ENCODE measurements around the gene AMT.
A peak's percentile ranks its signal among the peaks of the same experiment; 100 is the strongest.
"Not testable (repeated sequence)": the region's sequence is repeated elsewhere in the genome, so short reads cannot be mapped to it uniquely, and the experiment has no call there.

The AMT gene

GRCh38 chr3:49424816-49425215 is 2.5 kb upstream of the AMT start:
- DNase-seq = no peak

GRCh38 chr3:49421890-49422378 is 339 bp downstream of the AMT start:
- DNase-seq = no peak

DNA sequence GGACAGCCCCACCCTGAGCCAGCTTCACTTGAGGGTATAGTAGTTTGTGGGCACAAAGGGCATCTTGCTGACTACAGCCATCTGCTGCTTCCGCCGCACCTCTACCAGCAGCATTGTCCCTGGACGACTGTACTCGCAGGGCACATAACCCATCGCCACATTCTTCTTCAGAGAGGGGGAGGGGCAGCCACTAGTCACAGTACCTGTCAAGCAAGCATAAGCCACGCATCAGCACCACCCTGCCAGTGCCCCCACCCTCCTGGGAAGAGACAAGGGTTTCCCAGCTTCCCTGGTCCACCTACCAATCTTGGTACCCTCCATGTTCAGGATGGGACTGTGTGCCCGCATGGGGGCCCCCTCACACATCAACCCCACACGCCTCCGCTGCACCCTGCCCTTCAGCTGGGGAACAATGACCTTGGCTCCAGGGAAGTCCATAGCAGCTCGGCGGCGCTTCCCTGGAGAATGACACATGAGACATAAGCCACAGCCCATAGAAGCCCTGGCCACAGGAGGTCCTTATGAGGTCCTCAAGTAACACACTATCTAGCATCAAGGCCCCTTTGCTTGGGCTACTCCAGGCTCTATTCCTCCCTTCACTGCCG is 4.7 kb downstream of the AMT start:
- peak in 1 of 3 experiments; percentile 40 for DNase-seq

DNA sequence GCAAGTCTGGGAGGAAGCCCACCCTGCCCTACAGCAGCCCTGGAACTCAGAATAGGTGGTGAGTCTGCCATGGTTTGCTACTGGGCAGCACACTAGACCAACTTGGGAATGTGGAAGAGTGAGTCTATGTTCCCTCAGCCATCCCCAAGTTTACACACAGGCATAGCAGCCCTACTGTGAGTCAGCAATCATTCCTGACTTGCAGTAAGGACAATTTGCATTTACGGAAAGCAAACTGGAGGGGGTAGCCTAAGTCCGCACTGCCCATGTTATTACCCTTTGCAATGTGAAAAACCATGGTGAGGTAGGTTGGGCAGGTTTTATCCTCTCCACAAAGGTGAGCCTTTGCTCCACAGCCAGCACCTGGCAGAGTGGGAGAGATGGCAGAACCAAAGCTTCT is 5.4 kb downstream of the AMT start:
- no peak for DNase-seq

DNA sequence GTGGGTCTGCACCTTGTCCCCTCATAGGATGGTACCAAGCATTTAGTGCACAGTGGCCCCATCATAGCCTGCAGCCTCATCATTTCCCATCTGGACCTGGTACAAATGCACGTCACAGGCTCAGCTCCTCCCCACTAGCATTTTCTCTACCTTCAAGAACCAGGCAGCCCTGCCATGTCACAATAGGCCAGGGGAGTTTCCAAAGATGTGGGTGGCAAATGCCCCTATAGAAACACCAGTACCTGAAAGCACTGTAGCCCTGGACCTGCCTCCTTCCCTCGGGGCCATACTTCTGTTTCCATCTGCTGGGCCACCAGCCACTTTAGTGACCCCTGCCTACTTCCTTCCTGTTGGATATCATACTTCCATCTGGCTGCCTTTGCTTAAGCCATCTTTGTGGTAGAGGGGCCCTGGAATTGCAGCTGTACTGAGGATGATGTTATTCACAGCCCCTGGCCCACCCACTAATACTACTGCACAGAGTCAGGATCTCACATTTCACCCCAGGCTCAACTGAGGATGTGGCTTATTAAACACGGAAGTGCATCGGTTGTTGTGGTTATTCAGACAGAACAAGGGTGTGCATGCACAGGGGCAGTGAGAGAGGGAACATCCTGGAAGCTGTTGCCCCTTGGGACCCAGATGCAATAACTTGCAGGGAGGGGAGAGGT is 6.2 kb downstream of the AMT start:
- no peak for DNase-seq

DNA sequence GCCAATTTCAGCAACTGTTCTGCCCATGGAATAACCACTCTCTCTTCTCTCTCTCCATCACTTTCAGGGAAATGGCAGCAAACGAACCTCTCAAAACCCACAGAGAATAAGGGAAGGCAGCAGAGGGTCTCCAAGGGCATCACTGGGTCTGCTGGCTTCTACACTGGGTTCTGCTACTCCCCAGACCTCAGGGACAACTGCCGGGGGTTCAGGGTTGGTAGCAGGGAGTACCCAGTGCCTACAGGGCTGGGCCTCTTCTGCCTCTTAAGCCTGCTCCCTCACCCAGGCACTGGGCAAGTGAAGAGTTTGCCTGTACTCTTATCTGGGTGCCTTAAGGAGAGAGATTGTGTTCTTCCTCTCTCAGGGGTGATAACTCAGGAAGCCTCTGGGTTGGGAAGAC is 7.5 kb downstream of the AMT start:
- no peak for DNase-seq

GRCh38 chr3:49413338-49413734 is 8.9 kb downstream of the AMT start:
- DNase-seq = no peak

DNA sequence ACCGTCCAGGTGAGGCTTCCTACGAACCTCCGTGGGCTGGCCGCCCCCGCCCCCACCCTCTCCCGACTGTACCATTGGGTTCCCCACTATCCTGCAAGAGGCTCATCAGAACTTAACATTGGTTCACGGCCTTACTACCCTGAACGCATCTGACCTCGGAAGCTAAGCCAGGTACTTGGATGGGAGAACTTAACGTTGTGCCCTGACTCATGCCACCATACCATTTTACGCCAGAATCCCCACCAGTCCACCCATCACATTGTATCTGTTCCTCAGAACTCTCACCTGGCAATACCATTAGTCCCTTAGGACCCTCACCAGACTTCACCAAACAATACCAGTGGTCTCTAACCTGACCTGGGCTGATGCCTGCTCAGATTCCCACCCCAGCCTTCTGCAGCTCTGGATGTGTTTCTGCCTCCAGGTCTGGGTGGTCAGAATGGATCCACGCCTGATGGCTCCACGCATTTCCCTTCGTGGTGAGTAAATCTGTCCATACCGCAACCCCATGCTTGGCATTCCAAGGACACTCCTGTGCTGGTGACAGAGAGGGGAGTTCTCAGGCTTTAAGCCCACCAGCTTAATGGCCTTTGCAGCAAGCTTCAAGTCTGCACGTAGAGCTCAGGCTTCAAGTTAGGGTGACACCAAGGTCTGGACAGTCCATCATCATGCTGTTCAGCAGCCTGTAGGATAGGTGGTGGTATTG is 9.5 kb downstream of the AMT start:
- no peak for DNase-seq

- peak; percentile 96 to 99 (median 96) for DNase-seq
Observed at GRCh38 chr3:49411968-49412631, 10.2 kb downstream of the AMT start, which contains the start of the genes RHOA and TCTA. Gene RHOA, minus strand, starts transcription at chr3:49411976. Its CDS starts 36,387 bp downstream, at chr3:49375589. Gene TCTA, plus strand, starts transcription at chr3:49412423. Its CDS starts 4 bp downstream, at chr3:49412427.

DNA sequence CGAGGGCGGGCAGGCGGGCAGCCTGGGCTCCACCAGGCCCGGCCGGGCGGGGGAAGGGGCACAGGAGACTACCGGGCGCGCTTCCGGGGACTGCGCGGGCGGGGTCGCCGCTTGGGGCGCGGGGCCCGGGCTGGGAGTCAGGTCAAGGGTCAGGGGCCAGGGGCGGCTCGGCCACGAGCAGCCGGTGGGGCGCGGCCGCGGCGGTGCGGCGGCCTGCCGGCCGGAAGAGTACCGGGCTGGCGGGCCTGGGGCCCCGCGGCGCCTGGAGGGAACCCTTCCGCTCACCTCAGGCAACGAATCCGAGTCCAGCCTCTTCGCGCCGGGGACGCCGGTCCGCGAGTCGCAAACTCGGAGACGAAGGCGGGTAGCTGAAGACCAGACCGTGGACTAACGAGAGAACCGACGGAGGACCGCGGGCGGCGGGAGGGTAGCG is 10.7 kb downstream of the AMT start:
- DNase-seq = peak in 2 of 3 experiments; percentile 13 to 65

DNA sequence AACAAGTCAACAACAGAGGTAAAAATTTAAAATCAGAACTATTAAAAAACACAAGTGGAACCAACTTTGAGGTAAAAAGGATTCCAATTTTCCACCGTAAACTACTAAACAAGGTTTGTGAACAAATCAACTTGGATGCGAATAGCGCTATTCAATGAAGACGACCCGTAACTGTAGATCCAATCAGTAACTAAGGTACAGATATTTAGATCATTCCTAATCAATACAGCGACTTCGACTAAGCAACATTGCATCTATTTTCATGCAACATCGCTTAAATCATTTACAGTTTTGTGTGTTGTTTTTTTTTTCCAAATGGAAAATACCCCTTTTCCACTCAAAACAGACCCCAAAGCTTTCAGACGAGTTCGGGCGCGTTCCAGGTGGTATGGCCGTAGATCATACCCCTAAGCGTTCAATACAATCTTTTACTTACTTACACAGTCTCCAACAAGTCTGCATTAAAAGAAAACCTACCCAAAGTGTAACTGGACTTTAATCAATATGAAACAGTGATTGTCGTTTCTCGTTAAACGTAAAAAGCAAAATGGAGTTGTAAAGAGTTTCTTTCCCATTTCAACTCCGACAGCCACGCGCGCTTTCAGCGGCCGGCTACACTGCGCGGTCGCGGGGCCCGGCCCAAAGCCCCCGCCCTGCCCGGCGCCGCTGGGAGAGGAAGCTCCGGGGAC is 11.3 kb downstream of the AMT start:
- peak in 1 of 3 experiments; percentile 33 for DNase-seq

- no peak for DNase-seq
Observed at GRCh38 chr3:49410066-49410845, 12.0 kb downstream of the AMT start.

- DNase-seq = no peak
Observed at GRCh38 chr3:49406571-49407565, 15.4 kb downstream of the AMT start.

DNA sequence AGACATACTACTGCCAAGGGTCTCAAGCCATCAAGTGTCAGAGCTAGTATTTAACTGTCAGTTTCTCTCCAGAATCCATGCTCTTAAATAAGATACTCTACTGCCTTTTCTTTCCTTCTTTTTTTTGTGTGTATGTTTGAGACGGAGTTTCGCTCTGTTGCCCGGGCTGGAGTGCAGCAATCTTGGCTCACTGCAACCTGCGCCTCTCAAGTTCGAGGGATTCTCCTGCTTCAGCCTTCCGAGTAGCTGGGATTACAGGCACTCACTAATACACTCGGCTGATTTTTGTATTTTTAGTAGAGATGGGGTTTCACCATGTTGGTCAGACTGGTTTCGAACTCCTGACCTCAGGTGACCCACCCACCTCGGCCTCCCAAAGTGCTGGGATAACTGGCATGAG is 16.7 kb downstream of the AMT start:
- DNase-seq = not testable (repeated sequence)

DNA sequence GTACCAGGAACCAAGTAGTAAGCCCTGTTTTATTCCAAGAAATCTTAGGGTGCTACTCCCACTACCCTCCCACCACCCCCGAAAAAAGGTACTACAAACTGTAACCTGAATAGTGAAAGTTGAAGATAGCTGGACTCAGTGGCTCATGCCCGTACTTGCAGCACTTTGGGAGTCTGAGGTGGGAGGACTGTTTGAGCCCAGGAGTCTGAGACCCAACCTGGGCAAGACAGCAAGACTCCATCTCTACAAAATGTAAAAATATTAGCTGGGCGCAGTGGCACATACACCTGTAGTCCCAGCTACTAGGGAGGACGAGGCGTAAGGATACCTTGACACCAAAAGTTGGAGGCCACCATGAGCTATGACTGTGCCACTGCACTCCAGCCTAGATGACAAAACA is 18.4 kb downstream of the AMT start:
- no peak for DNase-seq

- peak in 1 of 3 experiments; percentile 42 for DNase-seq
Observed at GRCh38 chr3:49401766-49402165, 20.5 kb downstream of the AMT start.

DNA sequence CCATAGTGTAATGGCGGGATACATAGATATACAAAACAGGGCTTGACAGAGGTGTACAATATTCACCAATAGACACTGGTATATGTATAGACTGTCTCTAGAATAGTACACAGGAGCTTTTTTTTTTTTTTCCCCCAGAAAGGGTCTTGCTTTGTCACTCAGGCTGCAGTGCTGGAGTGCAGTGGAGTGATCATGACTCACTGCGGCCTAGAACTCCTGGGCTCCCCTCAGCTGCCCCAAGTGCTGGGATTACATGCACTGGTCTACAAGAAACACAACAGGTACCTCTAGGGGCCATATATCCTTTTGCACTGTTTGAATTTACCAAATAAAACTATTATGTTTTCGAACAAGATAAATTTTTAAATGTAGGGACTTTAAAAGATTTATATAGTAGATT is 22.8 kb downstream of the AMT start:
- DNase-seq = no peak

- DNase-seq = no peak
Observed at GRCh38 chr3:49397470-49397869, 24.8 kb downstream of the AMT start.

GRCh38 chr3:49391310-49391709 is 31.0 kb downstream of the AMT start:
- DNase-seq = not testable (repeated sequence)

- DNase-seq = no peak
Observed at GRCh38 chr3:49389297-49389696, 33.0 kb downstream of the AMT start.

All from NCI-H1417 (cell line).